Measurements from ENCODE around the gene CAPG. TPM values are rescaled to one million over a fixed set of nuclear protein-coding genes. Genes with fewer than 3 reads are reported as not detected.

Gene CAPG
- total and polyA plus RNA-seq, 9 of the 15 experiments (the other 6 are each of a cell fraction or from before 2014, with no cell fraction given) = 10.6 to 90.4 (median 56.0) TPM

GRCh38 chr2:85420536-85421259, 10.5 kb upstream of the CAPG start (continued):
- TF ChIP-seq RHOXF2B (CRISPR knock-in tag; conservative IDR thresholded peaks at IDR 0.05) (no peak), ZNF436 (CRISPR knock-in tag; IDR thresholded peaks at IDR 0.05) (no peak), ZFPM2 (CRISPR knock-in tag; IDR thresholded peaks at IDR 0.05) (no peak), ZNF57 (CRISPR knock-in tag; IDR thresholded peaks at IDR 0.05) (peak; percentile 77; the same call in 1 of the 2 replicates), ZNF561 (CRISPR knock-in tag; conservative IDR thresholded peaks at IDR 0.05) (no peak), CC2D1A (IDR thresholded peaks at IDR 0.05) (peak; percentile 95), HSF4 (CRISPR knock-in tag; IDR thresholded peaks at IDR 0.05; ENCODE audit: borderline replicate concordance) (no peak), PBX2 (CRISPR knock-in tag; IDR thresholded peaks at IDR 0.05; ENCODE audit: low read depth) (peak; percentile 55), PBX2 (tag; conservative IDR thresholded peaks at IDR 0.05; ENCODE audit: low read depth) (no peak; the same call in 1 of the 2 replicates), POLR2AphosphoS2 (IDR thresholded peaks at IDR 0.05; ENCODE audit: low read length) (no peak), ZNF354B (CRISPR knock-in tag; IDR thresholded peaks at IDR 0.05) (no peak), NCOA6 (IDR thresholded peaks at IDR 0.05) (no peak), BDP1 (IDR thresholded peaks at IDR 0.05; ENCODE audit: insufficient read depth, insufficient read length) (no peak), ZFP91 (CRISPR knock-in tag; IDR thresholded peaks at IDR 0.05) (peak; percentile 91), ZBTB5 (IDR thresholded peaks at IDR 0.05) (no peak), NR4A1 (CRISPR knock-in tag; IDR thresholded peaks at IDR 0.05) (peak; percentile 15; the same call in 1 of the 2 replicates), NR4A1 (tag; IDR thresholded peaks at IDR 0.05) (peak; percentile 95), JUN (IDR thresholded peaks at IDR 0.05; ENCODE audit: borderline replicate concordance, low read depth, low read length) (peak; percentile 44; the same call in 1 of the 2 replicates), JUN (CRISPR knock-in tag; IDR thresholded peaks at IDR 0.05; ENCODE audit: borderline replicate concordance) (no peak), PTBP1 (IDR thresholded peaks at IDR 0.05; ENCODE audit: low read depth, low read length) (no peak), NFRKB (IDR thresholded peaks at IDR 0.05; ENCODE audit: low read depth) (peak; percentile 49; the same call in 1 of the 2 replicates), CREM (IDR thresholded peaks at IDR 0.05; ENCODE audit: low read depth) (peak; percentile 61)
- TF ChIP-seq, protein P1, sequence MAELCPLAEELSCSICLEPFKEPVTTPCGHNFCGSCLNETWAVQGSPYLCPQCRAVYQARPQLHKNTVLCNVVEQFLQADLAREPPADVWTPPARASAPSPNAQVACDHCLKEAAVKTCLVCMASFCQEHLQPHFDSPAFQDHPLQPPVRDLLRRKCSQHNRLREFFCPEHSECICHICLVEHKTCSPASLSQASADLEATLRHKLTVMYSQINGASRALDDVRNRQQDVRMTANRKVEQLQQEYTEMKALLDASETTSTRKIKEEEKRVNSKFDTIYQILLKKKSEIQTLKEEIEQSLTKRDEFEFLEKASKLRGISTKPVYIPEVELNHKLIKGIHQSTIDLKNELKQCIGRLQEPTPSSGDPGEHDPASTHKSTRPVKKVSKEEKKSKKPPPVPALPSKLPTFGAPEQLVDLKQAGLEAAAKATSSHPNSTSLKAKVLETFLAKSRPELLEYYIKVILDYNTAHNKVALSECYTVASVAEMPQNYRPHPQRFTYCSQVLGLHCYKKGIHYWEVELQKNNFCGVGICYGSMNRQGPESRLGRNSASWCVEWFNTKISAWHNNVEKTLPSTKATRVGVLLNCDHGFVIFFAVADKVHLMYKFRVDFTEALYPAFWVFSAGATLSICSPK (IDR thresholded peaks at IDR 0.05; ENCODE audit: borderline replicate concordance) = no peak
